Lung (tissue), 12 donors: Measurements from ENCODE around the gene ZNF581. TPM values are rescaled to one million over a fixed set of nuclear protein-coding genes. Genes with fewer than 3 reads are reported as not detected.

Experiments
- ATAC-seq: fragments of 200-7000 bp; cut with Tn5 transposase; one replicate; pipeline ENCODE4 v1.9.1; 2020; ENCODE audit warnings: moderate number of reproducible peaks; ENCODE audit not compliant: insufficient read depth, low FRiP score
- DNase-seq, 3 donors: peaks; one replicate each; pipeline ENCODE4 v3.0.0-alpha.2; 2013 to 2017
- H3K27ac ChIP-seq, 2 donors: one replicate each; pipeline ENCODE4 v1.5.1; 2013; ENCODE audit warnings: mild to moderate bottlenecking in 2 of 2, moderate library complexity in 2 of 2, control low read depth in 1 of 2, inconsistent platforms in 1 of 2, low read depth in 1 of 2, low read length in 1 of 2
- H3K27me3 ChIP-seq, 3 donors: one replicate each; pipeline ENCODE4 v1.5.1; 2013; ENCODE audit warnings: low read length in 2 of 3; ENCODE audit not compliant: control insufficient read depth in 3 of 3, insufficient read depth in 3 of 3
- H3K36me3 ChIP-seq, 4 donors: one replicate each; pipeline ENCODE4 v1.5.1; 2013; ENCODE audit warnings: low read length in 4 of 4, mild to moderate bottlenecking in 1 of 4, moderate library complexity in 1 of 4; ENCODE audit not compliant: control insufficient read depth in 4 of 4, insufficient read depth in 4 of 4
- H3K4me1 ChIP-seq, 5 donors: one replicate each; pipeline ENCODE4 v1.5.1; 2013; ENCODE audit warnings: low read length in 5 of 5, mild to moderate bottlenecking in 2 of 5, moderate library complexity in 1 of 5; ENCODE audit not compliant: control insufficient read depth in 5 of 5, insufficient read depth in 5 of 5
- H3K4me3 ChIP-seq: one replicate; pipeline ENCODE4 v1.5.1; 2013; ENCODE audit warnings: mild to moderate bottlenecking, control low read depth, moderate library complexity
- H3K9ac ChIP-seq, 2 donors: one replicate each; pipeline ENCODE4 v1.5.1; 2013; ENCODE audit warnings: low read length in 2 of 2, control low read depth in 1 of 2; ENCODE audit not compliant: insufficient read depth in 1 of 2
- H3K9me3 ChIP-seq, 4 donors: one replicate each; pipeline ENCODE4 v1.5.1; 2013; ENCODE audit warnings: low read length in 3 of 4, mild to moderate bottlenecking in 1 of 4, moderate library complexity in 1 of 4; ENCODE audit not compliant: control insufficient read depth in 4 of 4, insufficient read depth in 3 of 4
- WGBS, 2 donors: extraction: QIAGEN DNeasy Blood & Tissue Kit; methylation state at CpG; one replicate each; pipeline ENCODE4 v1.1.7; 2013; 5-methylcytosine and 5-hydroxymethylcytosine counted together
- polyA plus RNA-seq, 2 donors: library from polyadenylated mRNA; stranded (reverse); fragments of 200-250 nt; gene quantifications; one replicate each; pipeline ENCODE4 v1.2.1, GENCODE V29; 2013
- total RNA-seq, 2 donors: library from RNA; depleted of rRNA in 1 of 2; stranded (reverse); fragments of >200 nt in 1 of 2; gene quantifications; one replicate each; pipeline ENCODE4 v1.2.1, GENCODE V29; 2014 to 2021
- TF ChIP-seq, protein P1 (sequence below): IDR thresholded peaks from 2 replicates; pipeline ENCODE4 v1.5.1; 2012; ENCODE audit warnings: mild to moderate bottlenecking; ENCODE audit errors: control extremely low read depth, extremely low read depth
- donor health status: control.
- donor health status: control.
- donor health status: Bipolar disorder and iron deficiency.
- donor health status: healthy.
- donor health status: DM: yes; HTN: yes; CAD: no.

Gene ZNF581
- total and polyA plus RNA-seq, 4 donors = 15.0 to 18.1 (median 15.6) TPM

DNA sequence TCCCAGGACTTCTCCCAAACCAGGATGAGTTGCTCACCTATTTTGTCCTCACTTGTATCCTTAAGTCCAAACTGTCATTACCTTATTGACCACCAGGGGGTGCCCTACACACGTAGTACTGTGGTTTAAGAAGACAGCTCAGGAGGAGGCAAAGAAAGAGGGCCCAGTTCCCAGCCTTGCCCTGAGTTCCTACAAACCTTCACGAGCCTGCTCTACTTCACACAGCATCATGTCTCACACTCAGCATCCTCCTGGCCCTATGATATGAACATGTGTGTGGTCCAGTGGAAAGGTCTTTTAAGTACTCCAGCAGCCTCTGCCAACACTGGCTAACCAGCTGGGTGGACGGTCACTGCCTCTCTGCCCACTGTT is 11.0 kb upstream of the ZNF581 start:
- DNase-seq (peak; percentile 87 to 95 (median 91)), ATAC-seq (peak; percentile 69)
- TF ChIP-seq, protein P1, sequence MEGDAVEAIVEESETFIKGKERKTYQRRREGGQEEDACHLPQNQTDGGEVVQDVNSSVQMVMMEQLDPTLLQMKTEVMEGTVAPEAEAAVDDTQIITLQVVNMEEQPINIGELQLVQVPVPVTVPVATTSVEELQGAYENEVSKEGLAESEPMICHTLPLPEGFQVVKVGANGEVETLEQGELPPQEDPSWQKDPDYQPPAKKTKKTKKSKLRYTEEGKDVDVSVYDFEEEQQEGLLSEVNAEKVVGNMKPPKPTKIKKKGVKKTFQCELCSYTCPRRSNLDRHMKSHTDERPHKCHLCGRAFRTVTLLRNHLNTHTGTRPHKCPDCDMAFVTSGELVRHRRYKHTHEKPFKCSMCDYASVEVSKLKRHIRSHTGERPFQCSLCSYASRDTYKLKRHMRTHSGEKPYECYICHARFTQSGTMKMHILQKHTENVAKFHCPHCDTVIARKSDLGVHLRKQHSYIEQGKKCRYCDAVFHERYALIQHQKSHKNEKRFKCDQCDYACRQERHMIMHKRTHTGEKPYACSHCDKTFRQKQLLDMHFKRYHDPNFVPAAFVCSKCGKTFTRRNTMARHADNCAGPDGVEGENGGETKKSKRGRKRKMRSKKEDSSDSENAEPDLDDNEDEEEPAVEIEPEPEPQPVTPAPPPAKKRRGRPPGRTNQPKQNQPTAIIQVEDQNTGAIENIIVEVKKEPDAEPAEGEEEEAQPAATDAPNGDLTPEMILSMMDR = peak; percentile 95
- no peaks in the 10 kb centered on the region for H3K9me3 ChIP-seq
- peak overlapping the region in 1 of 2 donors; percentile 64 for H3K27ac ChIP-seq
- H3K4me3 ChIP-seq = no peak overlapping the region
- peaks cover 5 to 14% (median 11%) of the 10 kb centered on the region in 5 donors for H3K4me1 ChIP-seq
- no peaks in the 10 kb centered on the region for H3K27me3 ChIP-seq
- 30 to 33% methylated on average over 3 of the region's 3 CpGs for WGBS, 2 donors
- H3K36me3 ChIP-seq = peaks cover 0 to 3% (median under 1%) of the 10 kb centered on the region in 4 donors
- H3K9ac ChIP-seq = no peak overlapping the region

DNA sequence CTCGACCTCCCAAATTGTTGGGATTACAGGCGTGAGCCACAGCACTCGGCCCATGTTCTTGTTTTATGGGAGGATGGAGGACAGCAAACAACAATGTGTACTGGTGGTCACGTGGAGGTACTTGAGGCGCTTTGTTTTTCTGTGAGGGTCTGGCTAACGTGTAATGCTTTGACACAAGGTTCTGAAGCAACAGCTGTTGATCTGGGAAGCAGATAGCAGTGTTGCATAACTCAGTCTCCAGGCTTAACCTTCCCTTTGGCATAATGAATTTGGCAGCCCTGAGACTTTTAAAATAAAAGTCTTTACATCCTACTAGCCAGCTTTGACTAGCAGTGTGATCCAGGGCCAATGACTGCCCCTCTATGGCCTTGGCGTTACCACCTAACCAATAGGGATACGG is 9.6 kb upstream of the ZNF581 start:
- peaks cover 5 to 14% (median 11%) of the 10 kb centered on the region in 5 donors for H3K4me1 ChIP-seq
- DNase-seq (no peak), ATAC-seq (no peak)
- no peak overlapping the region for H3K9ac ChIP-seq
- no peak overlapping the region for H3K4me3 ChIP-seq
- TF ChIP-seq, protein P1 = no peak
- H3K9me3 ChIP-seq = no peaks in the 10 kb centered on the region
- 53 to 72% methylated on average over 8 of the region's 8 CpGs for WGBS, 2 donors
- no peaks in the 10 kb centered on the region for H3K27me3 ChIP-seq
- H3K36me3 ChIP-seq = peaks cover 0 to 3% (median under 1%) of the 10 kb centered on the region in 4 donors
- H3K27ac ChIP-seq = no peak overlapping the region

DNA sequence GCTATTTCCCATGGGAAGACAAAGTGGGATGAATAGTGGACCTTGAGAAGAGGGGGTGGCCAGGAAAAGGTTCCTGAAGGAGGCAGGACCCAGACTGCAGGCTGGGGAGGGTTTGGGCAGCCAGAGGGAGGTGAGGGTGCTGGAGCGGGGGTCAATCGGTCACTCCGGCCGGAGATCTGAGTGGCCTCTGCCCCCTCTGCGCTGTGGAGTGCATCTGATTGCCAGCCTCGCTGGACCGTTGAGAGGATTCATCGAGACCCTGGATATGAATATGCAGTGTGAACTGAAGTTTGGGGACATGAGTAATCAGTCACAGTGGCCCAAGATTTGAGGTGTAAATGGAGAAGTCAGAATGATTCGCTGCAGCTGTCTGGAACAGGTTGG is 8.1 kb upstream of the ZNF581 start:
- H3K4me1 ChIP-seq = peaks cover 5 to 20% (median 13%) of the 10 kb centered on the region in 5 donors

More for the DNA sequence above, 8.1 kb upstream of the ZNF581 start:
- Histone ChIP-seq H3K4me3 (peak overlapping the region; percentile 88), H3K27ac (peak overlapping the region; percentile 84 to 99), H3K27me3 (no peaks in the 10 kb centered on the region), H3K9me3 (no peaks in the 10 kb centered on the region), H3K36me3 (peaks cover 0 to 3% (median under 1%) of the 10 kb centered on the region in 4 donors), H3K9ac (peak overlapping the region; percentile 94 to 99)
- ATAC-seq (no peak), DNase-seq (no peak)
- TF ChIP-seq, protein P1 = no peak
- 6 to 13% methylated on average over 5 to 9 of the region's 9 CpGs for WGBS, 2 donors
